ENCODE results near the gene RPL18A.
A peak's percentile ranks its signal among the peaks of the same experiment; 100 is the strongest.

RPL18A gene

DNA sequence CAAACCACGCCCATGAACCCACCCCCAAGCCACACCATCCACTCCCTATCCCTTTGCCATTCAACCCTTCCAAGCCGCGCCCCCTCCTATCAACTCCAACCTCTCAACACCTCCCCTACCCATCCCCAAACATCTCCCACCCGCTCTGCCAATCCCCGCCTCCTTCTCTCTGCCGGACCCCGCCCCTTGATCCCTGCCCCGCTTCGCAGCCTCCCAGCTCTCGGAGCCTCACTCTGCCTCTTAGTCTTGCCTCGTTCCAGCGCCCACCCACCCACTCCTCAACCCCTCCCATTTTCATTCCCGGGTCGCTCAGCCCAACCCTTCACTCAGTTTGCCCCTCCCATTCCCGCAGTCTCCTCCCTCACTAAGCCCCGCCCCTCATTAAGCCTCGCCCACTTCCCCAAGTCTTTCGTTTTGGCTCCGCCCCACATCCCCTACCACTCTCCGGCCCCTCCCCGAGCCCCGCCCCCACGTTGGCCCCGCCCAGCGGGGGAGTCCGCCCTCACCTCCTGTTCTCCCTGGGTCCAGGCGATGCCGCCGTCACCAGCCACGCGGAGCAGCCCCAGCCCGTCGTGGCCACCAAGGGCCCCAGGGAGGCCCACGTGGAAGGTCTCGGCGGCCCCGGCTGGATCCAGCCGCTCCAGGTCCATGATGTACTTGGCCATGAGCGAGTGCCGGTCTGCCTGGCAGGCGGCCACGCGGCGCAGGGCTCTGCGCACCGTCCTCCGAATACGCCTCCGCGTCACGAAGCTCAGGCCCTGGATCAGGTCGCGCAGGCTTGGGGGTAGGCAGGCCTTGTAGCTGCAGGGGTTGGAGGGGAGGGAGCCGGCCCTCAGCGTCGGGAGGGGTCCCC lies 17.7 kb upstream of the RPL18A start:
- DNase-seq (ENCODE audit: low read depth), result peak; percentile 80

DNA sequence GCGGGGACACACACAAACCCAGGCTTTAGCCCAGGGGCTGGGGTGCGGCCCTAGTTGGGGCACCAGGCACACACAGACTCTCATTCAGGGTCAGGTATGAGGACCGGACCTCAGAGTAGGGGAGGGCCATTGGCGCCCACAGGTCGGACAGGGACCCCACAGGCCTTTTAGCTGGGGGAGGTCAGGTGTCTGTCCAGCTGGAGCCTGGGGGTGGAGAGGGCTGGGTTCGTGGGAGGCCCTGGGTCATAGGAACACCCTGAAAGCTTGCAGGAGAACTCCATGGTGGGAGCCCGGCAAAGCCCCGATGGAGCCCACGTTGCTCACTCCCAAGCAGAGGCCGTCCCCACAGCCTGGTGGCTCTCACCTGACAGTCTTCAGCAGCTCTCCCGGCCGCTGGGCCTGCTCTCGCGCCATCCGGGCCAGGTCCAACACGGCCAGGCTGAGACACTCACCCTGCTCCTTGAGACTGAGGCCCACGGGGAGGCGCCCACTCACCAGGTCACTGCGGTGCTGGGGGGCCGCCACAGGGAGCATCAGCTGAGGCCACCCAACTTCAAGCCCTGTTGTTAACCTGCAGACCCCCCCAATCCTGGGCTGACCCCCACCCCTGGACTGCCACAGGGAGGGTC lies 16.9 kb upstream of the RPL18A start:
- no peak for DNase-seq (ENCODE audit: low read depth)

DNA sequence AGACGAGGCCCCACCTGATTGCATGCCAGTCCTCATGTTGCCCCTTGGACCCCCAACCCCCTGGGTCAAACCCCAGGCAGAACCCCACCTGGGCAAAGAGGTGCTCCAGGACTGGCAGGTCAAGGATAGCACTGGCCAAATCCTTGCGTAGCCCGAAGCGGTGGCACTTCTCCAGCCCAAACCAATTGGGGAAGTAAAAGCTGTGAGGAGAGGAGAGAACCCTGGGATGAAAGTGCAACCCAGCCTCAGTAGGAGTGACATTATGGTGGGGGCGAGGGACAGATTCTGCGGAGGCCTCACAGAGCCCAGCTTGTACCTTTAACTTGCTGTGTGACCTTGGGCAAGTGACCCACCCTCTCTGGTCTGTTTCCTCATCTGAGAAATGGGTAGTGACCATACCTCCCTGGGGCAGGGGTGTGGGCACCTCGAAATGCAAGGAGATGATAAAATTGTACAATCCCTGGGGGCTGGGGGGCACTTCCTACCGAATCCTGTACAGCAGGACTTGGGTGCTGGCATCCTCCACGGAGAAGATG lies 16.4 kb upstream of the RPL18A start:
- no peak for DNase-seq (ENCODE audit: low read depth)

DNA sequence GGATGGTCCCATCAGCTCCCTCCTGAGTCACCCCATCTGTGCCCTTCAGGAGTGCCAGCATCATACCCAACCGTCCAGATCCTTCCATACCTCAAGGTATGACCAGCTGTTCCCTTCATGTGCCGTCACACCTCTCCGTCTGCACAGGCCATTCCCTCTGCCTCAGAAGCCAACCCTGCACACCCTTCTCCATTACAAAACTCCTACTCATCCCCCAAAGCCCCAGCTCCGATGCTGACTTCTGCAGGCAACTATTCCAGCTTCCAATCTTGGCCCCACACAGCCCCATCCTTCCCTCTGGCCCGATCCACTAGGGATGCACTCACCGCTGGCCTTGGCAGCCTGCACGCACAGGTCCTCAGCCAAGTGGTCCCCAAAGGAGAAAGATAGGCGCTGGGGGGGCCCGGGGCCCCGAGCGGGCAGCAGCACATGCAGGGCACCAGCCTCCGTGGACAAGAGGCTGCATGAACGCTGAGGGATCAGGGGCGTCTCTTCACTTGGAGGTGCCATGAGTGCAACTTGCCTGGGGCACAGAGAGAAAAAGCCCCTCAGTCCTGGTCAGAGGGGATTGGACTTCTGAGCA lies 15.7 kb upstream of the RPL18A start:
- DNase-seq (ENCODE audit: low read depth), result no peak

DNA sequence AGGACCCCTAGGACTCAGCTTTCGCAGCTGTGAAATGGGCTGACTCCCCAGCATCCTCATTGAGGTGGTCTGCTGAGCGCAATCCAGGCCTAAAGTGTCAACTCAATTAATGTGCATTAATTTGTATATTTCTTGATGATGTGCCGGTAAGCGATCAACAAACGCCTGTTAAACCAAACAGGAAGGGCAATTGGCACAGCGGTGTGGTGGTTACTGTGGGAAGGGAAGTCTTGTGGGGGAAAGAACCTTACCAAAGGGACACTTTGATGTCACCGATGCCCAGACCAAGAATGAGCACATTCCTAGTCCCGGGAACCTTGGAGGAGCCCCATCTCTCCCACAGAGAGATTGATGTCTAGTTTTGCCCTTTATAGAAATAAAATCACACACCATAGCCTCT lies 13.6 kb upstream of the RPL18A start:
- DNase-seq (ENCODE audit: low read depth), result no peak

DNA sequence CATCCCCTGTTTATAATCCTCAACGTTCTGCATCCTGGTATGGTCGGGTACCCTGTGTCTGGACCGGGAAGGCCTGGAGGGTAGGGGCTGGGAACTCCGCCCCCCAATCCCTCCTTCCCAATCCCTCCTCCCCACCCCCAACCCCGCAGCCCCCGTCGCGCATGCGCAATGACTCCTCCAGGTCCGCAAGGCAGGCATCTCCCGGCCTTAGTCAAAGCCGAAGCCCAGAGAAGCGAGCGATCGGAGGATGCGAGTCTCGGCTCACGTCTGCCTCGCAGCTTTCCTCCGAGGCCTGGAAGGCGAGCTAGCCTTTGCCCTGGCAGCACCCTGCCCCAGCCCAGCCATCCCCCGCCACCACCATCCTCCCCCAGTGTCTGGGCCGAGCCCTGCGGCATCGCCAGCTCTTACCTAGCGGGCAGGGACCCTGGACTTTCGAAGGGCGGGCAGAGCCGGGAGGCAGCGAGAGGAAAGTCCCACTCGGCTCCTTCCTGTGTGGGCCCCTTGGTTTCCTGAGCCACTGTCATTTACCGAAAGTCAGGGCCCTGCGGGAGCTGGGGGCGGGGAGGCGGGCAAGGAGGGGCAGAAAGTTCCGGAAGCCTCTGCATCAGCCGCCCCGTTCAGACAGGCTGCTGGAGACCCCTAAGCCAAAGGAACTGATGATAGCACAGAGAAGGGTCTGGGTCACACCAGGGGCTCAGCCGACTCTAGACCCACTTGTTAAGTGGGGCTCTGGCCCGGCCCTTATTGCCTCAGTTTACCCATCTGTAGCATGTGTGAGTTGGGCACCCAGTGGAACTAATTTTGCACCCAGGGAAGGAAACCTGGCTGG lies 12.0 kb upstream of the RPL18A start, which contains the start of gene JAK3:
Gene JAK3, minus strand, starts transcription at position 445 of the 829 bp plus-strand sequence. CDS start 3,565 bp downstream, outside the sequence.
- peak; percentile 55 for DNase-seq (ENCODE audit: low read depth)

DNA sequence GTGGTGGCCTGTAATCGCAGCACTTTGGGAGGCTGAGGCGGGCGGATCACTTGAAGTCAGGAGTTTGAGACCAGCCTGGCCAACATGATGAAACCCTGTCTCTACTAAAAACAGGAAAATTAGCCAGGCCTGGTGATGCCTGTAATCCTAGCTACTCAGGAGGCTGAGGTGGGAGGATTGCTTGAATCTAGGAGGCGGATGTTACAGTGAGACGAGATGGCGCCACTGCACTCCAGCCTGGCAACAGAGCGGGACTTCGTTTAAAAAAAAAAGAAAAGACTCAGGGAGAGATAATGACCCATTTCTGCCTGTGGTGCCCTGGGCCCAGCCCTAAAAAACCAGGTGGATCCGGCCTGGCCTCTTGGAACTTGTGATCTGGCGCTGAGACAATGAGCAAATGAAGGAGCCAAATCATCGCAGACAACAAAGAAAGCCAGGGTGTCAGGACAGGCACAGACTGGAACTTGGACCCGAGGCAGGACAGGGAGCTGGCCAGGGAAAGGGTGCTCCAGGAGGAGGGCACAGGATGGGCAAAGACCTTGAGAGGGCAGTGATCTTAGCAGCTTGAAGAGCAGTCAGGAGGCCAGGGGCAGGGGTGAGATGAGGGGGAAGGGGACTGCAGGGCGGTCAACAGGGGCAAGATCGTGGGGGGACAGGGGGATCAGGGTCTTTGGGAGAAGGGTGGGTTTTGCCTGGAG lies 11.0 kb upstream of the RPL18A start:
- DNase-seq (ENCODE audit: low read depth), result no peak

DNA sequence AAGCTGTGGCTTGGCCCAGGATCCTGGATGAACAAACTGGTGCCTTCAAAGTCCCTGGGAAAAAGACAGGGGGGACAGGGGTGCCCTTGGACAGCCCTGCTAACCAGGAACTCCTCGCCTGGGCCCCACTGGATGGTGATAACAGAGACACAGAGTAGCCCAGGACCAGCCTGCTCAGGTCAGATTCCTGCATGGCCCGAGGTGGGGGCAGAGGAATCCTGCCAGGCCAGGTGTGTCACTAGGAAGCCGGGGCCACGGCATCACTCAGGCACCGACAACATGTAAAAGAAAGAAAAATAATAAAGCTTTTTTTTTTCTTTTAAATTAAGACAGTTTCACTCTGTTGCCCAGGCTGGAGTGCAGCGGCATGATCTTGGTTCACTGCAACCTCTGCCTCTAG lies 5.6 kb upstream of the RPL18A start:
- no peak for DNase-seq (ENCODE audit: low read depth)

DNA sequence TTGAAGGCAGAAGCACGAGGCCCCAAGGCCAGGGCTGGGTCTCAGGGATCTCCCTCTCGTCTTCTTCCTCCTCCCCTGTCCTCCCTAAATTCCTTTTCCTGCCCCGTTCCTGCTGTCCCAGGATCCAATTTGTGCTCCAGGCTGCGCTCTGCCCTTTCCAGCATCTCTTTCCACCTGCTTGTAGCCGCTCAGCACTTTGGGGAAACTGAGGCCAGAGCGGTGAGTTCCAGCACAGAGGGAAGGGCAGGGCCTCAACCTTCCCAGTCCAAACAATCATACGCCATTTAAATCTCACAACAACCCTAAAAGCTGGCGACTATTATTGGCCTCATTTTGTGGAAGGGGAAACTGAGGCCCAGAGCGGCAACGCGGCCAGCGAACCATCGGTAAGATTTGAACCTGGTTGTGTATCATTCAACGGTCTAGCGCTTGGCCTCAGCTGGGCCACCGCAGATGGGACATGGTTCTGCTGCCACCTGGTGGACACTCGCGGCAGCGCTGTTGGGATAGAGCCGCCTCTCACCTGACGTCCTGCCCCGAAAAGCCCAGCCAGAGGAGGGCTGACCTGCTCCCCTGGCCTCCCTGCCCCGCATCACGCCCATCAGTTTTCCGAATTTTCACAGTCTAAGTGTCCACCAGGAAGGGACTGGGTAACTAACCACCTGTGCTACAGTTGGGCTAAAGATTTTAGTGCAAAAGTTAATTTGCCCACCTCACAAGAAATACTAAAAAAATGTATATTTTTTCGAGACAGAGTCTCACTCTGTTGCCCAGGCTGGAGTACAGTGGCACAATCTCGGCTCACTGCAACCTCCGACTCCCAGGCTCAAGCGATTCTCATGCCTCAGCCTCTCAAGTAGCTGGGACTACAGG lies 4.2 kb upstream of the RPL18A start:
- peak; percentile 42 for DNase-seq (ENCODE audit: low read depth)

DNA sequence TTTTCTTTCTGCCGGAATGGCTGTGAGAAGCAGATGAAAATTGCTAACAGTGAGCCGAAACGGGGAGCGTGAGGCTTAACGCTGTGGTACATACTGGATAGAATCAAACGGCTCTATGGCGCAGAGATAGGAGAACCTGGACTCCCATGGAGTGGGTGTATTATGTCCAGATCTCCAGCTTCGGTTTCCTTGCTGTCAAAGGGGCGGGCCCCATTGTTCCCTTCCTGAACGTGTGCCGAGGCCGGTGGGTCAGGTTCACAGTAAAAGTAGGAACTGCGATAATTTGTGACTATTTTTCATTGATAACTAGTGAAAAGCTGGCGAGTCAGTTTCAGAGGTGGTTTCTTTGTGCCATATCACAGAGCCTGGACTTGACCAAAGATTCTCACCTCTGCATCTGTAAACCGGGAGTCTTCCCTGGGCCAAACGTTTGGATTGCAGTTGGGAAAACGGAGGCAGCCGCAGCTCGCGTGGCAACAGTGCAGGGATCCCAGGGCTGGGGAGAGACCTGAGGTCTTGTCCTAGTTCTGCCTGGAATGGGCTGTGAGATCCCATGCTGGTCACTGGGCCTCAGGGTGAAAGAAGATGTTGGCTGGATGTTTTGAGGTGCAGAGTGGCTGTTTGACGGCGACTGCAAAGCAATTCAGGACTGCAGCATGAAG lies 752 bp downstream of the RPL18A start:
- no peak for DNase-seq (ENCODE audit: low read depth)

DNA sequence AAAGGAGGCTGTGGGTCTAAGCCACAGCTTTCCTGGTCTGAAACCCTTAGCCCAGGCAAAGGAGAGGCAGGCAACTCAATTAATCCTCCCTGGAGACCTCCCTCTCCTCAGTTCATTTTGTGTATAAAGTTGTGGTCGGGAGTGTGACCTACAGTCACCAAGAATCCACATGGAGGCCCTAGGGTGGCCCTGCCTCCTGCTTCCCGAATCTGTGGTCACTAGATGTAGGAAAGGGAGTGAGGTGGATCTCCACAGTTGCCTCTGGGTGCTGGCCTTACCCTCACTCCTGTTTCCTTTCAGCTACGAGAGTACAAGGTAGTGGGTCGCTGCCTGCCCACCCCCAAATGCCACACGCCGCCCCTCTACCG lies 1.3 kb downstream of the RPL18A start:
- no peak for DNase-seq (ENCODE audit: low read depth)

DNA sequence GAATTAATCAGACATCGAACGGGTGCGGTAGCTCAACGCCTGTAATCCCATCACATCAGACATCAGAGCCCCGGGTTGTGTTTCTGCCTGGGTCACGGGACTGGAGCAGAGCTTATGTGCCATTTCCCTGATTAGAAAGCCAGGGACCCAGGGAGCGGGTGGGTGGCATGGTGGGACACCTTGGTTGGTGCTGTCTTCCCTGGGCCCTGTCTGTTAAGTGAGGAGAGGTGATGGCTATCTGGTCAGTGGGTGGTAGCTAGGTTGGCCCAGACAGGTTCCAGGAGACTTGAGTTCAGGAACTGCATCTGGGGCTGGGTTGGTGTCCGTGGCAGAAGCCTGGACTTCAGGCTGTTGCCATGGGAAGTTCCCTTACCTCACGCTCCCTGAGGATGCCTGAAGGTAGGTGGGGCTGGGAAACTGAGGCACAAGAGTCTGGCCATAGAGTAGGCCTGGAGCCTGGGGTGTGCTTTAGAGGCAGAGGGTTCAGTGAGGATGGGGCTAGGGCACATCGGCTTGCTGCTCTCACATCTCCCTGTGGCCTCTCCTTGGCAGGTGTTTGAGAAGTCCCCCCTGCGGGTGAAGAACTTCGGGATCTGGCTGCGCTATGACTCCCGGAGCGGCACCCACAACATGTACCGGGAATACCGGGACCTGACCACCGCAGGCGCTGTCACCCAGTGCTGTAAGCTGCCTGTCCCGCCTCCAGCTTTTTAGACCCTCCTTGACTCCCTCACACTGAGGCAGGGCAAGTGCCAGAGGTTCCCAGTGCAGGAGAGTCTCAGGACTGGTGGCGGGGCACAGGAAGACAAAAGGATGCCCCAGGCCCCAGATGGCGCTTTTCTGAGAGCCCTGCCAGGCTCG lies 2.1 kb downstream of the RPL18A start:
- no peak for DNase-seq (ENCODE audit: low read depth)

DNA sequence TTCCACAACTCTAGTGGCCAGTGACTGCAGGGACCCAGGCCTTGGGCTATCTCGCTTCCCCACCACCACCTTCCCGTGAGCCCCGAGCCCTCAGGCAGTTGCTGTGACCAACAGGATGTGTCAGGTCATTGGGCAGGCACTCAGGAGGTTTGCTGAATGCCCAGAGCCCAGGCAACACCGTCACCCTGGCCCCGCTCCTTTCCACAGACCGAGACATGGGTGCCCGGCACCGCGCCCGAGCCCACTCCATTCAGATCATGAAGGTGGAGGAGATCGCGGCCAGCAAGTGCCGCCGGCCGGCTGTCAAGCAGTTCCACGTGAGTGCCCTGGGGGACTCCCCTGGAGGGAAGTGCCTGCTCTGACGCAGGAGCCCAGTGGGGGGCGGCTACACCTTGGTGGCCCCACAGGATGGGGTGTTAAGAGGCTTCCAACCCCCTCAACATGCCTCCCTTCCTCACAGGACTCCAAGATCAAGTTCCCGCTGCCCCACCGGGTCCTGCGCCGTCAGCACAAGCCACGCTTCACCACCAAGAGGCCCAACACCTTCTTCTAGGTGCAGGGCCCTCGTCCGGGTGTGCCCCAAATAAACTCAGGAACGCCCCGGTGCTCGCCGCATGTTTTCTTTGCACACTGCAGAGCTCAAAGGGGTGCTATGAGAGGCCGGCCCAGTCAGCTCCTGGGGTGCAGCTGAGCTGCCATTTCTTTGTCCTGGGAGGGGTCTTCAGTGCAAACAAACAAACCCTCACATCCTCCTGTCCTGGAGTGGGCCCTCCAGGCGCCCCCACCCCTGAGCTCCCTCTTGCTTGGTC lies 3.2 kb downstream of the RPL18A start:
- no peak for DNase-seq (ENCODE audit: low read depth)

DNA sequence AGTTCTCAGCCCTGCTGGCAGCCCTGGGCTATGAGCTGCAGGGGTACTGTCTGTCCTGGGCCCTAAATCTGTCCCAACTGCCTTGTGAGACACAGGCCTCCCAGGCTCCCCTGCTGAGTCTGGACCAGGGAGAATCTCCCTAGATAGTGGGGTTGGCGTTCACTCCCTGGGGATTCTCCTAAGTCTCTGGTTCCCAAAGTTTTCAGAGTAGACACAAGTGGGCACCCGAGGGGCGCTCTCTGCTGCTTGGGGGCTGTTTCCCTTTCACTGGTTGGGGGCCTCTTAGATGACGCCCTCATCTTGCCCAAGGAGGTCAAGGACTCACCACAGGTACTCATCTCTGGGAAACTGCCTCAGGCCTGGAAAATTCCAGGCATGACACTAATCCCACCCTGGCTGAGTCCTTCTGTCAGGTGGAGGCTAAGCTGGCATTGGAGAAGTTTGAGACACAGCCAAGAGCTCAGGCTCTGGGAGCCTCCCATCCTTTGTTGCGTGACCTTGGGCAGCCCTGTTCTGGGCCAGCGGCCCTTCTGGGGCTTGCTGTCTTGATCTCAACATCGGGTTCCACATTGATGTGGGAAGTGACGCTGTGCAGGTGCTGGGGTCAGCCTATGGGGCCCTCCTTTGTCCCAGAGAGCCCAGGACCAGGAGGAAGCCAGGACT lies 3.9 kb downstream of the RPL18A start:
- no peak for DNase-seq (ENCODE audit: low read depth)

DNA sequence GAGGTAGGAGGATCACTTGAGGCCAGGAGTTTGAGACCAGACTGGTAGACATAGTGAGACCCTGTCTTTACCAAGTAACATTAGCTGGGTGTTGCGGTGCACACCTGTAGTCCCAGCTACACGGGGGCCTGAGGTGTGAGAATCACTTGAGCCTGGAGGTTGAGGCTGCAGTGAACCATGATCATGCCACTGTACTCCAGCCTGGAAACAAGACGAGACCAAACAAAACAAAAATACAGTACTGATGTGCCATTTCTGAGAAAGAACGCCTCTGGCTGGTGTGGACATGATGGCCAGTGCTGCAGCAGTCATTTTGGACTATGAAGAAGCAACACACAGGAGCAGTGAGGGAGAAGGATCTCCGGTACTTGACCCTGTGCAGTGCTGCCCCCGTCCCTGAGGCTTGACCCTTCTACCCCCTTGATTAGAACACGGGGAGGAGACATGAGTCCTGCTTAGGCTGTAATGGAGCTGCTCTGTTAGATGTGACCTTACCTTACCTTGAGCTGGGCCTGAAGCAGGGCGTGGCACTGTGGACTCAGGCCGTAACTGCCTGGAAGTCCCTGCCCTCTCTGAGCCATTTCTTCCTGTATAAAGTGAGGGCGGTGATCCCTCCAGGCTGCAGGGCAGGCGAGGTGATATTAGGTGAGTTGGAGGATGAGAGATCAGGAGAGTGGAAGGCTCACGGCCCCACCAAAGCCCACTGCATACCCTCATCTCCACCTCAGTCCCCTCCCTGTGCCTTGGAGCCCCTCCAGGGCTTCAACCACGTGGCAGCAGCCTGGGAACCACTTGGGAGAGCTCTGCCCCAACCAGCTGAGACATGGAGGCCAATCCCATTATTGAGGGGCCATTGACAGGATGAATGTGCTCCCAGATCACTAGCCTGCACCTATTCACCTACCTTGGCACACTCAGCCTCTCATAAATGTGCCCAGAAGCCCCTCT lies 5.9 kb downstream of the RPL18A start:
- DNase-seq (ENCODE audit: low read depth), result no peak

DNA sequence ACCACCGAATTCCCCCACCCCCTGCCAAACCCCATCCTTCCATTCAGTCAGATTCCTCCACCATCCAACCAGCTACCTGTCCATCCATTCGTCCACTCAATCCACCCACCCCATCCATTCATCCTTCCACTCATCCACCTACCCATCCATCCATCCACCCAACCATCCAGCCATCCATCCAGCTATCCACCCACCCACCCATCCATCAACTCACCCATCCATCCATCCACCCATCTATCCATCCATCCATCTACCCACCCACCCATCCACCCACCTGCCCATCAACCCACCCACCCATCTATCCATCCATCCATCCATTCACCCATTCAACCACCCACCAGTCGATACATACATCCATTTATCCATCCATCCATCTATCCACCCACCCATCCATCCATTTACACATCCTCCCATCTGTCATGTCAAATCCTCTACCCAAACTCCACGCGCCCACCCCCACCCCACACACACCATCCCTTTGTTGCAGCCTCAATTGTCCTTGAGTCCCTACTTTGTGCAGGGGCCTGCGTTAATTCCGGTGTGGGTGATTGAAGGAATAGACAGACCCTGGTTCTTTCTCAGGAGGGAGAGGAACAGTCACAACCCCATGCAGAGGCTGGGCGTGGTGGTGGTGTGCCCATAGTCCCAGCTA lies 6.7 kb downstream of the RPL18A start:
- DNase-seq (ENCODE audit: low read depth), result no peak
